ENCODE measurements around the gene ACBD5.
A peak's percentile ranks its signal among the peaks of the same experiment; 100 is the strongest.
"Not testable (repeated sequence)": the region's sequence is repeated elsewhere in the genome, so short reads cannot be mapped to it uniquely, and the experiment has no call there.

The ACBD5 gene

GRCh38 chr10:27188897-27189296, 51.7 kb downstream of the ACBD5 start:
- in situ Hi-C loops (cut with MboI; ENCODE audit: low sequenced_read_pairs, unreplicated experiment), result no loop called here
- no peak for DNase-seq (ENCODE audit: low spot score)
- no peak for TF ChIP-seq CTCF (IDR thresholded peaks at IDR 0.05; ENCODE audit: borderline replicate concordance, control extremely low read depth, extremely low read depth, insufficient read depth, missing control alignments)

GRCh38 chr10:27188259-27188658, 52.3 kb downstream of the ACBD5 start:
- no peak for TF ChIP-seq CTCF (IDR thresholded peaks at IDR 0.05; ENCODE audit: borderline replicate concordance, control extremely low read depth, extremely low read depth, insufficient read depth, missing control alignments)
- DNase-seq (ENCODE audit: low spot score), result no peak
- in situ Hi-C loops (cut with MboI; ENCODE audit: low sequenced_read_pairs, unreplicated experiment), result no loop called here

- TF ChIP-seq CTCF (IDR thresholded peaks at IDR 0.05; ENCODE audit: borderline replicate concordance, control extremely low read depth, extremely low read depth, insufficient read depth, missing control alignments), result no peak
- in situ Hi-C loops (cut with MboI; ENCODE audit: low sequenced_read_pairs, unreplicated experiment), result no loop called here
- no peak for DNase-seq (ENCODE audit: low spot score)
Measured at GRCh38 chr10:27169849-27170248, 70.7 kb downstream of the ACBD5 start.

GRCh38 chr10:27158421-27158820, 82.2 kb downstream of the ACBD5 start:
- in situ Hi-C loops (cut with MboI; ENCODE audit: low sequenced_read_pairs, unreplicated experiment), result no loop called here
- no peak for DNase-seq (ENCODE audit: low spot score)
- TF ChIP-seq CTCF (IDR thresholded peaks at IDR 0.05; ENCODE audit: borderline replicate concordance, control extremely low read depth, extremely low read depth, insufficient read depth, missing control alignments), result no peak

GRCh38 chr10:27157150-27157549, 83.4 kb downstream of the ACBD5 start:
- TF ChIP-seq CTCF (IDR thresholded peaks at IDR 0.05; ENCODE audit: borderline replicate concordance, control extremely low read depth, extremely low read depth, insufficient read depth, missing control alignments), result no peak
- in situ Hi-C loops (cut with MboI; ENCODE audit: low sequenced_read_pairs, unreplicated experiment), result no loop called here
- DNase-seq (ENCODE audit: low spot score), result no peak

GRCh38 chr10:27156566-27156965, 84.0 kb downstream of the ACBD5 start:
- DNase-seq (ENCODE audit: low spot score); in situ Hi-C loops (cut with MboI; ENCODE audit: low sequenced_read_pairs, unreplicated experiment): not testable (repeated sequence)

GRCh38 chr10:27155066-27155754, 85.4 kb downstream of the ACBD5 start, which contains the start of gene MASTL:
Gene MASTL (plus strand): TSS chr10:27155352. CDS start chr10:27155427, 75 bp downstream.
- DNase-seq (ENCODE audit: low spot score), result peak; percentile 96
- in situ Hi-C loops (cut with MboI; ENCODE audit: low sequenced_read_pairs, unreplicated experiment), result no loop called here
- TF ChIP-seq CTCF (IDR thresholded peaks at IDR 0.05; ENCODE audit: borderline replicate concordance, control extremely low read depth, extremely low read depth, insufficient read depth, missing control alignments), result no peak
